Smooth muscle cell of trachea (primary cell): ENCODE data around the gene MTMR2. TPM values are rescaled to one million over a fixed set of nuclear protein-coding genes. Genes with fewer than 3 reads are reported as not detected.

Experiments used
- total RNA-seq: library from RNA; depleted of rRNA; stranded (reverse); fragments of >200 nt; gene quantifications from 2 replicates; pipeline ENCODE4 v1.2.1, GENCODE V29; 2014

Gene MTMR2
- 27.5 and 46.1 TPM in 2 replicates for total RNA-seq

GRCh38 chr11:95923728-95924413 is at the start of gene MTMR2:
MTMR2 (minus strand) TSS chr11:95924107; CDS start chr11:95923954, 153 bp downstream.

GRCh38 chr11:95790123-95790932 is 133.6 kb downstream of the MTMR2 start, which contains the start of gene CEP57:
CEP57 (plus strand) TSS chr11:95790498; CDS start chr11:95790699, 201 bp downstream.

DNA sequence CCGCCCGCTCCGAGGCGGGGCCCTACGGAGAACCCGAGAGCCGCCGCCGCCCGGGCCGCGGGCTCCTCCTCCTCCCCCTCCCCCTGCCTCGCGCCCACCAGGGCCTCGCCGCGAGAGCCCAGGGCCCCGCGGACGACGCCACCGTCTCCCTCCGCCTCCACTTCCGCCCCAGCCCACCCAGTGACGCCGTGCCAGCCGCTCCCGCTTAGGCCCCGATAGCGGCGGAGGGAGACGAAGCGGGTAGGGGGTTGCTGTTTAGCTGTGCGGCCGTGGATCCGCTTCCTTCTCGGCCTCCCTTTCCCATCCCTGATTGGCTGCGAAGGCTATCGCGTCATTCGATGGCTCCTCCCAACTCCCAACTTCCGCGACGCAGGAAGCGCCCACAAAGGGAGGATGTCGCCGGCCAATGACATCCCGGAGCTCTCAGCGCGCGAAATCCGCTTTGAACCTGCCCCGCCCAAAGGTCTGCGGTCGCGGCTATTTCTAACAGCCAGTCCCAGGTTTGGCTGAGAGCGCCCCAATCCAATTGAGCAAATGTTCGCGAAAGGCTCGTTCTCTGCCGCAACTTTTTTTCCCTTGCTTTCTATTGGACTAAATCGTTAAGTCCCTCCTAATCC is 134.3 kb downstream of the MTMR2 start, which contains the start of gene FAM76B:
TSS of gene FAM76B (minus strand) at position 277 of the 617 bp plus-strand sequence. CDS start 304 bp downstream, outside the sequence.

Other genes with a start within 250 kb of the MTMR2 start
- gene FAM76B, start 134.3 kb downstream of the MTMR2 start, total RNA-seq: 20.2 and 28.7 TPM in 2 replicates
- 52.9 and 86.7 TPM in 2 replicates for gene CEP57, start 133.6 kb downstream of the MTMR2 start, total RNA-seq